GM19372 (cell line): ENCODE measurements around the gene MRPL23.

Source experiments
- ATAC-seq: cut with Tn5 transposase; IDR thresholded peaks from one replicate; pipeline ENCODE4 v1.9.1; 2021; ENCODE audit warnings: mild to moderate bottlenecking, low read depth, moderate library complexity; ENCODE audit not compliant: unreplicated experiment

MRPL23 gene

DNA sequence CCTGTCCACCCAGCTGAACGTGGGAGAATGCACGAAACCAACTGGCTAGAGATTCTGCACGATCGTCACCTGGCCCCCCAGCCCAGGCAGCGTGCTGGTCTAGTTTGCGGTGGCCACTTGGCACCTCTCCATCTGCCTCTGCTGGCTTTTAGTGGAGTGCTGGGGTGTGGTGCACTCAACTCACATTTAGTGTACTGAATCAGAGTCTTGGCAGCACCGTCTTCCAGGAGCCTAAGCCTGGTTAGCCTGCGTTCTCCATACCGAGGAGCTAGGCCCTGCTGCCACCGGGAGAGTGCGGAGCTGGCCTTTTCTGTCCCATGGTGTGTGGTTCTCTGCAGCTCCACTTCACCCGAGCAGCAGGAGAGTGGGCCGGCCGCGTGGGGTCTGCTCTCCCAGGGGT lies 2.8 kb downstream of the MRPL23 start:
- no peak for ATAC-seq

- no peak for ATAC-seq
These were observed 5.8 kb downstream of the MRPL23 start for GRCh38 chr11:1952806-1953482.

DNA sequence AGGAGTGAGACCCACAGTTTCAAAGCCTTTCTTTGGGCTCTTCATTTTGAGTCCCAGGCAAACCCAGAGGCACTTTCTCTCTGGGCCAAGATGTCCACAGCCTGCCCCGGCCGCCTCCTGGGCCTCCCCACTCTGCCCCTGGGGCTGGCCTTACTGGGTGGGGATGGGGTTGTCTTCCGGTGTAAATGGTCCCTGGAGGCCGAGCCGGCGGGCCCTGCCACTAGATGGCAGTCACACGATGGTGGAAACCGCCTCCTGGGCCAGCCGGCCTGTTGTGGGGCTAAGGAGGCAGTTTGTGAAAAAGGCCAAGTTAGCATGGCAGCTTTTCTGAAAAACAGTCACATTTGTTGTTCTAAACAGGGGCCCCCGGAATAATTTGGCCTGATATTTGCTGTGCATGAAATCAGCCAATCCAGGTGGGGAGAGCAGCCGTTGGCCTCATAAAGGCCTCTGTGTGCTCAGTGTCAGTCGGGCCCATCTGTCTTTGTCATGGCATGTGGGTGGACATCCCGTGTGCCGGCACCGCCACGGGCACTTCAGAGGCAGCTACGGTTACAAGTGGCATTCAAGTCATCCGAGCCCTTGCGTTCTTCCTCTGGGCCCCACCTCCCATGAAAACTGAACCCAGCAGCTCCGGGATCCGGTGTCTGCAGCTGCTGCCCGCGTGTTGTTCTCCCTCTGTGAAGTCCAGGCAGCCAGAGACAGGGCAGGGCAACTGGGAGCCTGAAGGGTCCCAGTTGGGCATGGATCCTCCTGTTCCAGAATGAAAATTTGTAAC lies 6.5 kb downstream of the MRPL23 start:
- no peak for ATAC-seq

DNA sequence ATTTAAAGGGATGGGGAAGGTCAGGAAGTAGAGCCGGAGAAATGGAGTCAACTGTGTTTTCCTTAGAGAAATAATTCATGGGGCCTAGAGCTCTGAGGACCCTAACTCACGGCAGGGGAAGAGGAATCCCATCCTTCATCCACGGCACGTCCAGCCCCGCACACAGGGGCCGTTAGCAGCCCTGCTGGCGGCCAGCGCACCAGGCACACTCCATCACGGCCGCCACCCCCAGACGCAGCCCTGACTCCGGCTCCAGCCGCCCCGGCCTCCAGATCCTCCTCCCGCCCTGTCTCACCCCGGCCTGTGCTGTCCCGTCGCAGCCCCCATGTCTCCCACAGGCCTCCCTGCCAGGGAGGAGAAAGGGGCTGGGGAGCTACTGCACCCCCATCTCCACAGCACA lies 11.2 kb downstream of the MRPL23 start:
- no peak for ATAC-seq

- no peak for ATAC-seq
These were observed 12.7 kb downstream of the MRPL23 start for GRCh38 chr11:1959786-1960185.

DNA sequence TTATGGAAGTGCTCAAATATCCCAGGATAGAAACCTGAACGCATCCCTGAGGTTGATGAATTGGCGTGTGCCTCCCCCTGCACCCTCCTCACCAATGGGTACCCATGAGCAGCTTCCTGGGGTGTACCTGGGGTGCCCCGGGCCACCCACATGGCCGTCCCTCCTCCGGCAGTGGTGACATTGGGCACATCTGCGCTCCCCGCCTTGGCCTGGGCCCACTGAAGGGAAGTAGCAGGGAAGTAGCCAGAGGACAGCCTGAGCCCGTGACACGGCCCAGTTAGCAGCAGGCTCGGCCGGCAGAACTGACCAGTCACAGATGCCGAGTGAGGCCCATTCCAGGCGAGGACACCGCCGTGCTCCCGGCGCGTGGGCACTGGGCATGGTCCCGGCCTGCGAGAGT lies 16.7 kb downstream of the MRPL23 start:
- no peak for ATAC-seq

- ATAC-seq: no peak
These were observed 17.2 kb downstream of the MRPL23 start for GRCh38 chr11:1964348-1964747.

GRCh38 chr11:1964955-1965354 lies 17.8 kb downstream of the MRPL23 start:
- no peak for ATAC-seq

GRCh38 chr11:1966531-1966930 lies 19.4 kb downstream of the MRPL23 start:
- ATAC-seq: no peak

DNA sequence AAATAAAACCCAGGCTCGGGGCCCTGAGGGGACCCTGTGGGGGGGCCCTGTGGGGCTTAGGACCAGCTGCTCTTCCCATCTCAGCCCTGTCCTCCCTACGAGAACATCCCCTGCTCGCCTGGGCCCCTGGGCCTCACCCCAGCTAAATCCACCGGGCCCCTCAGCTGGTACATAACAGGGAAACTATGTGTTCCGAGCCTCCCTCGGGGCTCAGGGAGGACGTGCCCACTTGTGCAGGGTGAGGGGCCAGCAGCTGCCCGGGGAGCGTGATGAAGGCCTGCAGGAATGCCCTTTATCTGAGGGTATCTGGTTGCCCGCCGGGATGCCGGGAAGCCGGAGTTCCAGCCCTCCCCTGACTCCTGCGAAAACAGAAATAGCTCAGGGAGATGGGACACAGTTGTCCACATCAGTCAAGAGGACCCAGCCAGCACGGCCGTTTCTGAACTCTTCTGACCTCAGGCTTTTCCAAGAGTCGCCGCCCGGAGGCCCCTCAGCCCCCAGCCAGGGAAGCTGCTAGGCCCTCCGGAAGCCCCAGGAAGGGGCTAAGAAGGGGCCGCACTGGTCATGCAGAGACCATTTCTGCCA lies 20.6 kb downstream of the MRPL23 start:
- no peak for ATAC-seq

DNA sequence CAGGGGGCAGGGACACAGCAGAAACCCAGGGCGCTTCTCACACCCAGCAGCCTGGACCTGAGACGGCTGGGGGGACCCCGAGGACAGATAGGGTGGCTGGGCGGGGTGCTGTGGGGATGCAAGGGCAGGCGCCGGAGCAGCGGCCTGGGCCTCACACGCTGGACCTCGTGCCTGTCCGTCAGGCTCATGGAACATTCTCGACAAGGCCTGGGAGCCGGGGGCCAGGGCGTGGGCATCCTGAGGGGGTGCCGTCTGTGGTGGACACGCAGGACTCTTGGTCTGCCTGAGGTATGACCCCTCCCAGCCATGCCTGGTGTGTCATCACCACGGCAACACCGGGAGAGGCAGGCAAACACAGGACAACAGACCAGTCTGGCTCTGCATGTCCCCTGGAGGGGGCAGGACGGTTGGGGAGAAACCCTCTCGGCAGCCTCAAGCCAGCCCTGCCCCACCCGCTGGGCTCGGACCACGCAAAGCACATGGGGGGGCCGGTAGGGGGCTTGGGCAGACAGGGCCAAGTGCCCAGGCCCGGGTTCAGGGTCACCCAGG lies 21.4 kb downstream of the MRPL23 start:
- ATAC-seq: no peak

- no peak for ATAC-seq
These were observed 21.9 kb downstream of the MRPL23 start for GRCh38 chr11:1969035-1969434.

- ATAC-seq: no peak
These were observed 22.6 kb downstream of the MRPL23 start for GRCh38 chr11:1969776-1970175.

- ATAC-seq: no peak
These were observed 23.8 kb downstream of the MRPL23 start for GRCh38 chr11:1970956-1971355.

GRCh38 chr11:1975185-1975584 lies 28.1 kb downstream of the MRPL23 start:
- no peak for ATAC-seq

GRCh38 chr11:1978720-1979473 lies 31.8 kb downstream of the MRPL23 start:
- no peak for ATAC-seq

DNA sequence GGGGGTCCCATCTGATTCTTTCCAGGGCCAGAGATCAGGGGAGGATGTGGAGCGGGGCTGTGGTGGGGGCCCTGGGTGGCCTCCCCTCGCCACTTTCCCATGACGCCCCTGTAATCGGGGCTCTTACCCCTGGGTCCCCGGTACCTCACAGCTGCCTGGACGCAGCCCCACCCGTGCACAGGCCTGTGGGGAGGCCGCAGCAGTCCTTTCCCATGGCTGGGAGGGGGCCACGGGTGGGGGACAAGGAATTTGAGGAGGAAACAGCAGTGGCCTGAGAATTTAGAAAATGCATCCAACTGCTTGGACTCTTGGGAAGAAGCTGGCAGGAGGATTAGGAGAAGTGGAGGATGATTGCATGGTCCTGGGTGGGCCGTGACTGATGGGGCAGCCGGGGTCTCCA lies 32.5 kb downstream of the MRPL23 start:
- ATAC-seq: no peak

DNA sequence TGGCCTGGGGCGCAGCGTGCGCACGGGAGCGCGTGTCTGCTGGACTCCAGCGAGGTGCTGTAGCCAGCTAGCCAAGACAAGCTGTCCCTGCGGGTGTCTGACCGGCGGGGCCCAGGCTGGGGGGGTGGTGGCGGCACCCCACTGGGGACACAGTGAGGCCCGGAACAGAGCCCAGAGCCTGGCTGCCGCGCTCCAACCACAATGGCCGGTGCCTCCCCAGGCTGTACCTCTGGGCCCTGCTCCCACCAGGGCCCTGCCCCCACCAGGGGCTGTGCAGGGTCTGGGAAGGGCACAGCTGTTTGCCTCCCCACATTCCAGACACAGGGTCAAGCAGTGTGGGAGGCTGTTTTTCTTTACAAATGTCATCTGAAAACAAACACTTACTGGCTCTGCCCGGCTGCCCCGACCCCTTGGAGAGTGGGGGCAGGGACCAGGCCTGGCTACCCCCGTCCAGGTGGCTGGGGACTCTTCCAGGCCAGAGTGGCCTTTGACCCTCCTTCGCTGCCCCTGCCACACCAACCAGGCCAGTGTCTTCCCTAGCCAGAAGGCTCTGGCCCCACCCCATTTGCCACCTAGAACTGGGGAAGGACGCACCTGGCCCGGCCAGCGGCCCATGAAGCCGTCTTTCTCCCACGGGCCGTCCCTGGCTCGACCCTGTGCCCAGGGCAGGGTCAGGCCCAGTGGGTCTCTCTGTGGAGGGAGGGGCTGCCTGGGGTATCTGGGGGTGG lies 35.9 kb downstream of the MRPL23 start:
- ATAC-seq: no peak

DNA sequence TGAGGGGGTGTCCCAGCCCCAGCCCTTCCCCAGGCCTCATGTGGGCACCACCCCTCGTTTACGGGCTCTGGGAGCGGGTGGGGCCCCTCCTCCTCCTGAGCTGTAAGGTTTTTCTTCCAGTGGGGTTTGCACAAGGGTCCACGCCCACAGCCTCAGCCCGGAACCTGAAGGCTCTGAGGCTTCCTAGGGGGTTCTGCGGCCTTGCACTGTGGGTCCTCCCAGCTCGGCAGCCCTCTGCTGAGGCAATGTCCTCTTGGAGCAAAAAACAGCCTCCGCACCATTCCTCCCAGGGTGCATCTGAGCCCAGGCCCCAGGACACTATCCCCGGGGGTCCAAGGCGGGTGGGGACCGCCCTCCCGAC lies 36.4 kb downstream of the MRPL23 start:
- no peak for ATAC-seq

GRCh38 chr11:1987024-1987423 lies 39.9 kb downstream of the MRPL23 start:
- ATAC-seq: no peak
